GM21423 (cell line): Measurements from ENCODE around the gene TRANK1.
A peak's percentile ranks its signal among the peaks of the same experiment; 100 is the strongest.
"Not testable (repeated sequence)": the region's sequence is repeated elsewhere in the genome, so short reads cannot be mapped to it uniquely, and the experiment has no call there.

Source experiments
- ATAC-seq: cut with Tn5 transposase; IDR thresholded peaks from one replicate; pipeline ENCODE4 v1.9.1; 2021; ENCODE audit warnings: mild to moderate bottlenecking, moderate library complexity; ENCODE audit not compliant: unreplicated experiment

TRANK1 gene

GRCh38 chr3:36894914-36895313 lies 49.9 kb downstream of the TRANK1 start:
- ATAC-seq, result no peak

- ATAC-seq, result no peak
Measured at GRCh38 chr3:36893826-36894225, 51.0 kb downstream of the TRANK1 start.

GRCh38 chr3:36893137-36893557 lies 51.7 kb downstream of the TRANK1 start:
- peak; percentile 53 for ATAC-seq

GRCh38 chr3:36892457-36893136 lies 52.3 kb downstream of the TRANK1 start:
- no peak for ATAC-seq

GRCh38 chr3:36891701-36892160 lies 53.1 kb downstream of the TRANK1 start:
- peak; percentile 76 for ATAC-seq

- ATAC-seq, result not testable (repeated sequence)
Measured at GRCh38 chr3:36891097-36891496, 53.8 kb downstream of the TRANK1 start.

- no peak for ATAC-seq
Measured at GRCh38 chr3:36890261-36890660, 54.6 kb downstream of the TRANK1 start.

- no peak for ATAC-seq
Measured at GRCh38 chr3:36881735-36882134, 63.1 kb downstream of the TRANK1 start.

GRCh38 chr3:36879842-36880241 lies 65.0 kb downstream of the TRANK1 start:
- ATAC-seq, result not testable (repeated sequence)

- no peak for ATAC-seq
Measured at GRCh38 chr3:36877930-36878685, 66.7 kb downstream of the TRANK1 start.

GRCh38 chr3:36876181-36876936 lies 68.5 kb downstream of the TRANK1 start:
- ATAC-seq, result peak; percentile 99

GRCh38 chr3:36875397-36875796 lies 69.5 kb downstream of the TRANK1 start:
- no peak for ATAC-seq

- ATAC-seq, result no peak
Measured at GRCh38 chr3:36874424-36874823, 70.4 kb downstream of the TRANK1 start.

GRCh38 chr3:36871379-36872126 lies 73.3 kb downstream of the TRANK1 start:
- no peak for ATAC-seq

GRCh38 chr3:36868614-36869436 lies 76.0 kb downstream of the TRANK1 start:
- ATAC-seq, result peak; percentile 81

- ATAC-seq, result no peak
Measured at GRCh38 chr3:36867810-36868209, 77.0 kb downstream of the TRANK1 start.

- no peak for ATAC-seq
Measured at GRCh38 chr3:36866368-36866767, 78.5 kb downstream of the TRANK1 start.

GRCh38 chr3:36864180-36865053 lies 80.4 kb downstream of the TRANK1 start:
- ATAC-seq, result no peak
